ENCODE measurements around the gene DNM1L. TPM values are rescaled to one million over a fixed set of nuclear protein-coding genes. Genes with fewer than 3 reads are reported as not detected.
"Not testable (repeated sequence)": the region's sequence is repeated elsewhere in the genome, so short reads cannot be mapped to it uniquely, and the experiment has no call there.

DNM1L gene
- total and polyA plus RNA-seq, 2 donors (not counting 3 experiments of a cell fraction or from before 2014, with no cell fraction given), result 24.6 to 103 TPM

DNA sequence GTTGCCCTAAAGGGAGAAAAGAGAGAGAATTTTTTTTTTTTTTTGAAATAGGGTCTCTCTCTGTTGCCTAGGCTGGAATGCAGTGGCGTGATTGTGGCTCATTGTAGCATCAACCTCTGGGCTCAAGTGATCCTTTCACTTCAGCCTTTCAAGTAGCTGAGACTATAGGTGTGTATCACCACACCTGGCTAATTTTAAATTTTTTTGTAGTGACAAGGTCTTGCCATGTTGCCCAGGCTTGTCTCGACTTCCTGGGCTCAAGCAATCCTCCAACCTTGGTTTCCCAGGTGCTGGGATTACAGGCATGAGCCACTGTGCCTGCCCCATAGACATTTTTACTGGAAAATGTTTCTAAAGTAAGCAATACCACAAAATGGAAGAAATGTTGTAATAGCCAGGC is 39.8 kb downstream of the DNM1L start:
- Histone ChIP-seq H4K20me1 (replicated peaks; ENCODE audit: control insufficient read depth, extremely low read depth, insufficient read depth, low read length) (no peaks in the 10 kb centered on the region), H3K36me3 (ENCODE audit: control insufficient read depth in 2 of 2, extremely low read depth in 1 of 2, insufficient read depth in 2 of 2, low read length in 2 of 2) (peaks cover 5 to 6% of the 10 kb centered on the region in 2 experiments), H3K4me2 (ENCODE audit: insufficient read depth, low read length) (no peak overlapping the region), H3K27ac (ENCODE audit: insufficient read depth, low read depth, low read length) (no peak overlapping the region), H3K9ac (replicated peaks; ENCODE audit: extremely low read depth, insufficient read depth, low read length) (no peak overlapping the region), H3K27me3 (ENCODE audit: control insufficient read depth in 2 of 2, insufficient read depth in 2 of 2, low read length in 2 of 2) (no peaks in the 10 kb centered on the region), H3K9me3 (replicated peaks; ENCODE audit: control insufficient read depth, insufficient read depth, low read length) (no peaks in the 10 kb centered on the region), H3K79me2 (ENCODE audit: control insufficient read depth, insufficient read depth, low read length) (no peaks in the 10 kb centered on the region), H3K4me1 (ENCODE audit: control insufficient read depth, extremely low read depth, insufficient read depth, low read length) (no peaks in the 10 kb centered on the region), H3K9me1 (replicated peaks; ENCODE audit: control insufficient read depth, extremely low read depth, insufficient read depth, low read length) (no peaks in the 10 kb centered on the region), H2AFZ (ENCODE audit: low read depth, low read length) (no peak overlapping the region), H3K4me3 (replicated peaks in 1 of 3; ENCODE audit: insufficient read depth in 1 of 3, low read depth in 1 of 3, low read length in 3 of 3) (no peak overlapping the region)
- ChIA-PET POLR2A (no interaction called here), CTCF (no interaction called here)
- dilution Hi-C loops (cut with MboI; ENCODE audit: extremely low pct_ligation_motif_present, low sequenced_read_pairs) (no loop called here), intact Hi-C loops (cut with micrococcal nuclease) (no loop called here)
- no peak for FAIRE-seq
- TF ChIP-seq POLR2AphosphoS5 (IDR thresholded peaks at IDR 0.05; ENCODE audit: insufficient read depth, low read depth, low read length) (no peak), MYC (IDR thresholded peaks at IDR 0.05; ENCODE audit: low read depth, low read length) (no peak), FOS (IDR thresholded peaks at IDR 0.05; ENCODE audit: borderline replicate concordance, insufficient read depth, low read length) (no peak), POLR2A (IDR thresholded peaks at IDR 0.05; ENCODE audit: low read depth, low read length) (no peak), GATA2 (IDR thresholded peaks at IDR 0.05; ENCODE audit: insufficient read depth, insufficient read length, low read depth, low read length) (no peak), EZH2 (IDR thresholded peaks at IDR 0.05; ENCODE audit: borderline replicate concordance, low read depth, low read length, severe bottlenecking) (no peak), JUN (IDR thresholded peaks at IDR 0.05; ENCODE audit: borderline replicate concordance, insufficient read depth, insufficient read length, low read depth) (no peak)
- TF ChIP-seq, protein P1, sequence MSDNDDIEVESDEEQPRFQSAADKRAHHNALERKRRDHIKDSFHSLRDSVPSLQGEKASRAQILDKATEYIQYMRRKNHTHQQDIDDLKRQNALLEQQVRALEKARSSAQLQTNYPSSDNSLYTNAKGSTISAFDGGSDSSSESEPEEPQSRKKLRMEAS (IDR thresholded peaks at IDR 0.05; ENCODE audit: insufficient read depth, insufficient read length), result no peak
- TF ChIP-seq, protein P2, sequence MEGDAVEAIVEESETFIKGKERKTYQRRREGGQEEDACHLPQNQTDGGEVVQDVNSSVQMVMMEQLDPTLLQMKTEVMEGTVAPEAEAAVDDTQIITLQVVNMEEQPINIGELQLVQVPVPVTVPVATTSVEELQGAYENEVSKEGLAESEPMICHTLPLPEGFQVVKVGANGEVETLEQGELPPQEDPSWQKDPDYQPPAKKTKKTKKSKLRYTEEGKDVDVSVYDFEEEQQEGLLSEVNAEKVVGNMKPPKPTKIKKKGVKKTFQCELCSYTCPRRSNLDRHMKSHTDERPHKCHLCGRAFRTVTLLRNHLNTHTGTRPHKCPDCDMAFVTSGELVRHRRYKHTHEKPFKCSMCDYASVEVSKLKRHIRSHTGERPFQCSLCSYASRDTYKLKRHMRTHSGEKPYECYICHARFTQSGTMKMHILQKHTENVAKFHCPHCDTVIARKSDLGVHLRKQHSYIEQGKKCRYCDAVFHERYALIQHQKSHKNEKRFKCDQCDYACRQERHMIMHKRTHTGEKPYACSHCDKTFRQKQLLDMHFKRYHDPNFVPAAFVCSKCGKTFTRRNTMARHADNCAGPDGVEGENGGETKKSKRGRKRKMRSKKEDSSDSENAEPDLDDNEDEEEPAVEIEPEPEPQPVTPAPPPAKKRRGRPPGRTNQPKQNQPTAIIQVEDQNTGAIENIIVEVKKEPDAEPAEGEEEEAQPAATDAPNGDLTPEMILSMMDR (IDR thresholded peaks at IDR 0.05; ENCODE audit: extremely low read depth in 1 of 2, insufficient read depth in 1 of 2, low read depth in 1 of 2, low read length in 2 of 2), result no peak
- DNase-seq (ENCODE audit: low read depth, low spot score), result no peak
- no TSS peak for BruUV-seq (replicated peaks)

DNA sequence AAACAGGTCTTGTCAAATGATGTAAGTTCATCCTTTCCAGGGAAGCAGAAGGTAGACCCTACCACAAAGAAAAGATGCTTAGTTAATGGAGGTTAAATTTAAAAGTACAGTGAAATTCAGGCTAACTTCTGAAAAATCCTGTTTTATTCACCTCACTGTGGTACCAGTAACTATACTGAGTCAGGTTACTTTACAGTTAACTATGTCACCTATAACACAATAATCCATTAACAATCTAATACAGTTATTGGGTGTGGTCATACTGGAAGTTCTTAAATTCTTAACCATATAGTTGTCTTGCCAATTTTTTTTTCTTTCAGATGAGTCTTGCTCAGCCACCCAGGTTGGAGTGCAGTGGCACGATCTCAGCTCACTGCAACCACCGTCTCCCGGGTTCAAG is 46.2 kb downstream of the DNM1L start:
- POLR2A ChIA-PET; H3K79me2 ChIP-seq (ENCODE audit: control insufficient read depth, insufficient read depth, low read length); dilution Hi-C loops (cut with MboI; ENCODE audit: extremely low pct_ligation_motif_present, low sequenced_read_pairs); H3K4me3 ChIP-seq (replicated peaks in 1 of 3; ENCODE audit: insufficient read depth in 1 of 3, low read depth in 1 of 3, low read length in 3 of 3); BruUV-seq (replicated peaks); H3K9me1 ChIP-seq (replicated peaks; ENCODE audit: control insufficient read depth, extremely low read depth, insufficient read depth, low read length); H3K4me1 ChIP-seq (ENCODE audit: control insufficient read depth, extremely low read depth, insufficient read depth, low read length); H4K20me1 ChIP-seq (replicated peaks; ENCODE audit: control insufficient read depth, extremely low read depth, insufficient read depth, low read length); H3K27ac ChIP-seq (ENCODE audit: insufficient read depth, low read depth, low read length); FAIRE-seq; H2AFZ ChIP-seq (ENCODE audit: low read depth, low read length); H3K36me3 ChIP-seq (ENCODE audit: control insufficient read depth in 2 of 2, extremely low read depth in 1 of 2, insufficient read depth in 2 of 2, low read length in 2 of 2); H3K9me3 ChIP-seq (replicated peaks; ENCODE audit: control insufficient read depth, insufficient read depth, low read length); H3K27me3 ChIP-seq (ENCODE audit: control insufficient read depth in 2 of 2, insufficient read depth in 2 of 2, low read length in 2 of 2); DNase-seq (ENCODE audit: low read depth, low spot score); H3K9ac ChIP-seq (replicated peaks; ENCODE audit: extremely low read depth, insufficient read depth, low read length); intact Hi-C loops (cut with micrococcal nuclease); H3K4me2 ChIP-seq (ENCODE audit: insufficient read depth, low read length): not testable (repeated sequence)
- CTCF ChIA-PET, result interaction anchor here (1.4 kb wide), 1 partner anchor 1072 kb away, joined by 4 read pairs; no protein-coding TSS in a partner anchor

All from endothelial cell of umbilical vein (primary cell).